HCT116 (cell line): ENCODE data around the gene PDSS2. TPM values are rescaled to one million over a fixed set of nuclear protein-coding genes. Genes with fewer than 3 reads are reported as not detected.

ENCODE experiments used
- ATAC-seq: fragments of 200-7000 bp; cut with Tn5 transposase; 2 replicates; pipeline ENCODE4 v1.9.1; 2020; ENCODE audit warnings: mild to moderate bottlenecking, moderate library complexity
- BruUV-seq: library from RNA; stranded (reverse); fragments of 400-500 nt; replicated peaks from 2 replicates; lab custom pipeline; 2021; lab: Mats Ljungman, UMichigan
- CTCF ChIA-PET: fragments of 300-600 bp; sonication (Branson Sonifier 250); formaldehyde crosslinking; loops from one replicate; lab custom pipeline; 2021; ENCODE audit warnings: antibody characterized with exemption; lab: Charles Lee
- POLR2A ChIA-PET: fragments of 300-600, 350-600 bp; sonication (Branson Sonifier 250); formaldehyde crosslinking; loops from one replicate; lab custom pipeline; 2021; ENCODE audit warnings: antibody characterized with exemption; lab: Charles Lee
- RAD21 ChIA-PET, 2 experiments: fragments of 300-600 bp; sonication (Branson Sonifier 250); formaldehyde crosslinking; loops; one replicate each; lab custom pipeline; 2023; ENCODE audit warnings: low total read pairs in 2 of 2; ENCODE audit not compliant: uncharacterized antibody in 2 of 2, unreplicated experiment in 2 of 2, low non-redundant PET in 1 of 2; lab: Charles Lee
- DNase-seq: peaks from one replicate; pipeline ENCODE4 v3.0.0-alpha.2; 2010; ENCODE audit warnings: low read depth, low spot score
- H2AFZ ChIP-seq: fragments of 200-600 bp; shearing (Covaris generic), sonication (generic); 2 replicates; pipeline ENCODE4 v1.6.1; 2017; ENCODE audit warnings: low read depth, mixed run types, mixed read lengths, antibody characterized with exemption, low read length; ENCODE audit not compliant: poor library complexity, severe bottlenecking
- H3K27ac ChIP-seq: 2 replicates; pipeline ENCODE4 v1.5.1; 2012; ENCODE audit warnings: low read depth, low read length
- H3K27me3 ChIP-seq: fragments of 200-600 bp; sonication (generic); 2 replicates; pipeline ENCODE4 v1.6.1; 2016; ENCODE audit warnings: mixed run types, low read length, mixed read lengths; ENCODE audit not compliant: insufficient read depth
- H3K36me3 ChIP-seq, 2 experiments: fragments of 200-500 bp in 1 of 2; fragments of 200-600 bp in 1 of 2; sonication (Bioruptor generic) in 1 of 2; sonication (generic) in 1 of 2; 2 replicates each; pipeline versions ENCODE4 v1.5.1 to v1.6.1; 2014 to 2016; ENCODE audit warnings: low read length in 2 of 2, inconsistent platforms in 1 of 2, mixed read lengths in 1 of 2, mixed run types in 1 of 2; ENCODE audit not compliant: insufficient read depth in 2 of 2, control insufficient read depth in 1 of 2
- H3K4me1 ChIP-seq, 2 experiments: fragments of 200-600 bp in 1 of 2; sonication (generic) in 1 of 2; 2 replicates each; pipeline versions ENCODE4 v1.5.1 to v1.6.1; 2012 to 2017; ENCODE audit warnings: low read length in 2 of 2, inconsistent platforms in 1 of 2, mild to moderate bottlenecking in 1 of 2, mixed read lengths in 1 of 2, mixed run types in 1 of 2, moderate library complexity in 1 of 2; ENCODE audit not compliant: insufficient read depth in 2 of 2, control insufficient read depth in 1 of 2
- H3K4me2 ChIP-seq: fragments of 200-600 bp; sonication (generic); 2 replicates; pipeline ENCODE4 v1.6.1; 2017; ENCODE audit warnings: mixed run types, low read length, mixed read lengths
- H3K4me3 ChIP-seq, 2 experiments: fragments of 200-600 bp in 1 of 2; sonication (generic) in 1 of 2; replicated peaks in 1 of 2; 2 replicates each; pipeline ENCODE4 v1.5.1; 2011 to 2016; ENCODE audit warnings: low read length in 2 of 2, control low read depth in 1 of 2, low read depth in 1 of 2, mild to moderate bottlenecking in 1 of 2, mixed read lengths in 1 of 2, mixed run types in 1 of 2
- H3K79me2 ChIP-seq: fragments of 200-600 bp; sonication (generic); 2 replicates; pipeline ENCODE4 v1.6.1; 2017; ENCODE audit warnings: mild to moderate bottlenecking, mixed run types, low read length, moderate library complexity, mixed read lengths; ENCODE audit not compliant: insufficient read depth
- H3K9ac ChIP-seq: fragments of 200-600 bp; sonication (generic); 2 replicates; pipeline ENCODE4 v1.6.1; 2016; ENCODE audit warnings: low read length, mixed read lengths
- H3K9me2 ChIP-seq: fragments of 200-600 bp; sonication (generic), shearing (Covaris generic); 2 replicates; pipeline ENCODE4 v1.6.1; 2017; ENCODE audit warnings: mixed run types, mild to moderate bottlenecking, moderate library complexity; ENCODE audit not compliant: insufficient read depth
- H3K9me3 ChIP-seq, 2 experiments: fragments of 200-500 bp in 1 of 2; fragments of 200-600 bp in 1 of 2; sonication (Bioruptor generic) in 1 of 2; sonication (generic) in 1 of 2; 2 replicates each; pipeline ENCODE4 v1.6.1; 2014 to 2017; ENCODE audit warnings: low read length in 2 of 2, mixed read lengths in 2 of 2, inconsistent platforms in 1 of 2, low read depth in 1 of 2, mild to moderate bottlenecking in 1 of 2, mixed run types in 1 of 2, moderate library complexity in 1 of 2; ENCODE audit not compliant: control insufficient read depth in 1 of 2, insufficient read depth in 1 of 2
- H4K20me1 ChIP-seq: fragments of 200-600 bp; sonication (generic), shearing (Covaris generic); 2 replicates; pipeline ENCODE4 v1.6.1; 2017; ENCODE audit warnings: mixed run types, mild to moderate bottlenecking, moderate library complexity; ENCODE audit not compliant: insufficient read depth
- ATF3 ChIP-seq: IDR thresholded peaks from 2 replicates; pipeline ENCODE4 v1.6.1; 2012
- CTCF ChIP-seq, 3 experiments: fragments of 200-600 bp in 1 of 3; sonication (generic) in 1 of 3; IDR thresholded peaks in 2 of 3; conservative IDR thresholded peaks in 1 of 3; 2 replicates each; pipeline ENCODE4 v1.5.1; 2012 to 2017; ENCODE audit warnings: low read depth in 2 of 3, low read length in 2 of 3, antibody characterized with exemption in 1 of 3, borderline replicate concordance in 1 of 3, control low read depth in 1 of 3, mild to moderate bottlenecking in 1 of 3, mixed read lengths in 1 of 3, mixed run types in 1 of 3, moderate library complexity in 1 of 3; ENCODE audit not compliant: insufficient read depth in 1 of 3
- ELF1 ChIP-seq: IDR thresholded peaks from 2 replicates; pipeline ENCODE4 v1.6.1; 2012; ENCODE audit warnings: low read depth, borderline replicate concordance
- EZH2 ChIP-seq: fragments of 200-600 bp; sonication (generic); IDR thresholded peaks from 2 replicates; pipeline ENCODE4 v1.6.1; 2017; ENCODE audit warnings: antibody characterized with exemption, mixed run types
- EZH2phosphoT487 ChIP-seq: fragments of 200-600 bp; IDR thresholded peaks from 2 replicates; pipeline ENCODE4 v1.6.1; 2018; ENCODE audit warnings: antibody characterized with exemption, borderline replicate concordance
- FOSL1 ChIP-seq: IDR thresholded peaks from 2 replicates; pipeline ENCODE4 v1.6.1; 2012; ENCODE audit warnings: low read depth
- JUND ChIP-seq: IDR thresholded peaks from 2 replicates; pipeline ENCODE4 v1.6.1; 2012
- MAX ChIP-seq: IDR thresholded peaks from 2 replicates; pipeline ENCODE4 v1.6.1; 2012
- POLR2A ChIP-seq: IDR thresholded peaks from 2 replicates; pipeline ENCODE4 v1.7.0; 2011; ENCODE audit warnings: borderline replicate concordance; ENCODE audit not compliant: insufficient read depth, insufficient read length; ENCODE audit errors: extremely low read depth
- POLR2AphosphoS5 ChIP-seq: IDR thresholded peaks from 2 replicates; pipeline ENCODE4 v1.6.1; 2011; ENCODE audit warnings: mild to moderate bottlenecking, low read depth, low read length, moderate library complexity
- RAD21 ChIP-seq: IDR thresholded peaks from 2 replicates; pipeline ENCODE4 v1.6.1; 2012; ENCODE audit warnings: low read depth, mild to moderate bottlenecking
- REST ChIP-seq: IDR thresholded peaks from 2 replicates; pipeline ENCODE4 v1.6.1; 2012; ENCODE audit warnings: low read depth
- SP1 ChIP-seq: IDR thresholded peaks from 2 replicates; pipeline ENCODE4 v1.6.1; 2012; ENCODE audit warnings: low read depth
- SRF ChIP-seq: IDR thresholded peaks from 2 replicates; pipeline ENCODE4 v1.6.1; 2012; ENCODE audit warnings: low read depth
- ZBTB33 ChIP-seq: IDR thresholded peaks from 2 replicates; pipeline ENCODE4 v1.6.1; 2011; ENCODE audit warnings: mild to moderate bottlenecking, low read length, moderate library complexity; ENCODE audit not compliant: insufficient replicate concordance; ENCODE audit errors: extremely low read depth
- ZFX ChIP-seq: fragments of 450-650 bp; IDR thresholded peaks from 2 replicates; pipeline ENCODE4 v1.6.1; 2017
- intact Hi-C: fragments of 100-400 bp; cut with micrococcal nuclease; formaldehyde crosslinking; loops from 2 replicates; pipeline ENCODE4 v1.10.0; 2022
- total RNA-seq: library from RNA; stranded (reverse); gene quantifications from one replicate; pipeline ENCODE4 v1.2.1, GENCODE V29; 2021; ENCODE audit not compliant: unreplicated experiment

The PDSS2 gene
- total RNA-seq, 1 experiment from 2014 or later = 12.2 TPM

GRCh38 chr6:107439406-107439805, 20.0 kb downstream of the PDSS2 start:
- TF ChIP-seq EZH2 (no peak), SRF (no peak), MAX (no peak), EZH2phosphoT487 (no peak), CTCF (IDR thresholded peaks at IDR 0.05 in 2 of 3, conservative IDR thresholded peaks at IDR 0.05 in 1 of 3; ENCODE audit: borderline replicate concordance in 1 of 3, insufficient read depth in 1 of 3, low read depth in 2 of 3, low read length in 2 of 3) (no peak), ATF3 (no peak), RAD21 (no peak), POLR2A (no peak), POLR2AphosphoS5 (no peak), FOSL1 (no peak), ELF1 (no peak), REST (no peak), ZBTB33 (no peak), SP1 (no peak), JUND (no peak), ZFX (no peak)
- TF ChIP-seq, all 23 proteins: peak for 0
- Histone ChIP-seq H4K20me1 (no peaks in the 10 kb centered on the region), H3K4me3 (no peak overlapping the region), H3K4me2 (no peak overlapping the region), H2AFZ (no peak overlapping the region), H3K9ac (no peak overlapping the region), H3K4me1 (no peaks in the 10 kb centered on the region), H3K27ac (no peak overlapping the region), H3K79me2 (peaks cover 6% of the 10 kb centered on the region; the same call in 1 of the 2 replicates), H3K9me3 (no peaks in the 10 kb centered on the region), H3K9me2 (no peaks in the 10 kb centered on the region), H3K27me3 (no peaks in the 10 kb centered on the region), H3K36me3 (no peaks in the 10 kb centered on the region)
- no TSS peak for BruUV-seq
- POLR2A ChIA-PET = no interaction called here
- intact Hi-C loops = no loop called here
- RAD21 ChIA-PET = no interaction called here
- DNase-seq (no peak), ATAC-seq (no peak)
- CTCF ChIA-PET = no interaction called here
